IMR-90 (cell line): Measurements from ENCODE around the gene ZMIZ1. TPM values are rescaled to one million over a fixed set of nuclear protein-coding genes. Genes with fewer than 3 reads are reported as not detected.

Experiments
- ATAC-seq: fragments of 200-7000 bp; cut with Tn5 transposase; 2 replicates; pipeline ENCODE4 v1.9.1; 2020; ENCODE audit warnings: low read depth, mild to moderate bottlenecking, moderate library complexity
- BruUV-seq: library from RNA; stranded (reverse); fragments of 400-500 nt; replicated peaks from 2 replicates; lab custom pipeline; 2021; lab: Mats Ljungman, UMichigan
- CTCF ChIA-PET: fragments of 300-600 bp; formaldehyde crosslinking; extraction: SDS; loops from one replicate; lab custom pipeline; 2021; ENCODE audit warnings: antibody characterized with exemption; lab: Yijun Ruan, JAX
- POLR2A ChIA-PET: fragments of 300-600 bp; sonication (Branson Sonifier 250); formaldehyde crosslinking; loops from one replicate; lab custom pipeline; 2022; ENCODE audit warnings: antibody characterized with exemption; ENCODE audit not compliant: unreplicated experiment; lab: Charles Lee
- DNase-seq: peaks from one replicate; pipeline ENCODE4 v3.0.0; 2013
- H2AFZ ChIP-seq: replicated peaks from 2 replicates; pipeline ENCODE3; 2013; ENCODE audit warnings: low read length, mild to moderate bottlenecking; ENCODE audit not compliant: poor library complexity
- H2AK5ac ChIP-seq: 2 replicates; pipeline ENCODE4 v1.6.1; 2013; ENCODE audit warnings: low read depth, low read length, inconsistent platforms
- H2AK9ac ChIP-seq: replicated peaks from 2 replicates; pipeline ENCODE3; 2013; ENCODE audit warnings: mild to moderate bottlenecking, low read depth, low read length, moderate library complexity; ENCODE audit not compliant: poor library complexity
- H2BK120ac ChIP-seq: 2 replicates; pipeline ENCODE4 v1.6.1; 2013; ENCODE audit warnings: low read depth, low read length, inconsistent platforms
- H2BK15ac ChIP-seq: 3 replicates; pipeline ENCODE4 v1.6.1; 2013; ENCODE audit warnings: low read depth, low read length, inconsistent platforms
- H2BK20ac ChIP-seq: 2 replicates; pipeline ENCODE4 v1.6.1; 2013; ENCODE audit warnings: low read depth, mild to moderate bottlenecking, inconsistent platforms, low read length, moderate library complexity
- H2BK5ac ChIP-seq: 2 replicates; pipeline ENCODE4 v1.6.1; 2013; ENCODE audit warnings: mild to moderate bottlenecking, low read depth, low read length, inconsistent platforms; ENCODE audit not compliant: poor library complexity, severe bottlenecking
- H3K14ac ChIP-seq: replicated peaks from 2 replicates; pipeline ENCODE4 v1.6.1; 2013; ENCODE audit warnings: low read depth, low read length, inconsistent platforms
- H3K18ac ChIP-seq: 2 replicates; pipeline ENCODE4 v1.6.1; 2013; ENCODE audit warnings: low read depth, low read length, control low read depth
- H3K23ac ChIP-seq: 2 replicates; pipeline ENCODE4 v1.6.1; 2013; ENCODE audit warnings: low read depth, low read length, inconsistent platforms
- H3K27ac ChIP-seq: 2 replicates; pipeline ENCODE4 v1.5.1; 2013; ENCODE audit warnings: mild to moderate bottlenecking, control low read depth, low read length; ENCODE audit not compliant: insufficient read depth
- H3K27me3 ChIP-seq: 2 replicates; pipeline ENCODE4 v1.6.1; 2013; ENCODE audit warnings: low read length; ENCODE audit not compliant: control insufficient read depth, insufficient read depth
- H3K36me3 ChIP-seq: 2 replicates; pipeline ENCODE4 v1.6.1; 2013; ENCODE audit warnings: low read length, mixed read lengths; ENCODE audit not compliant: control insufficient read depth, insufficient read depth
- H3K4ac ChIP-seq: 2 replicates; pipeline ENCODE4 v1.6.1; 2013; ENCODE audit warnings: low read depth, low read length, inconsistent platforms
- H3K4me1 ChIP-seq: 2 replicates; pipeline ENCODE4 v1.6.1; 2013; ENCODE audit warnings: low read length, mixed read lengths; ENCODE audit not compliant: control insufficient read depth, insufficient read depth
- H3K4me2 ChIP-seq: 2 replicates; pipeline ENCODE4 v1.6.1; 2013; ENCODE audit warnings: low read depth, mild to moderate bottlenecking, control low read depth, low read length, moderate library complexity
- H3K4me3 ChIP-seq: 2 replicates; pipeline ENCODE4 v1.5.1; 2013; ENCODE audit warnings: low read depth, mild to moderate bottlenecking, control low read depth, low read length, moderate library complexity; ENCODE audit not compliant: insufficient read depth
- H3K56ac ChIP-seq: 2 replicates; pipeline ENCODE4 v1.6.1; 2013; ENCODE audit warnings: low read length, inconsistent platforms; ENCODE audit not compliant: insufficient read depth; ENCODE audit errors: extremely low read depth
- H3K79me1 ChIP-seq, 2 experiments: 2 replicates each; pipeline ENCODE4 v1.6.1; 2013; ENCODE audit warnings: low read length in 2 of 2, inconsistent platforms in 1 of 2, low read depth in 1 of 2
- H3K9ac ChIP-seq: 2 replicates; pipeline ENCODE4 v1.6.1; 2013; ENCODE audit warnings: low read depth, low read length, control low read depth
- H3K9me1 ChIP-seq: 2 replicates; pipeline ENCODE4 v1.6.1; 2013; ENCODE audit warnings: low read length, inconsistent platforms; ENCODE audit not compliant: insufficient read depth
- H3K9me3 ChIP-seq: 2 replicates; pipeline ENCODE4 v1.6.1; 2013; ENCODE audit warnings: low read length; ENCODE audit not compliant: control insufficient read depth, insufficient read depth
- H4K20me1 ChIP-seq: 2 replicates; pipeline ENCODE4 v1.6.1; 2013; ENCODE audit warnings: low read length, inconsistent platforms; ENCODE audit not compliant: insufficient read depth
- H4K5ac ChIP-seq: 2 replicates; pipeline ENCODE4 v1.6.1; 2013; ENCODE audit warnings: mild to moderate bottlenecking, low read depth, low read length, control low read depth
- H4K8ac ChIP-seq, 2 experiments: 2 replicates each; pipeline ENCODE4 v1.6.1; 2013; ENCODE audit warnings: low read depth in 2 of 2, low read length in 2 of 2, control low read depth in 1 of 2, inconsistent platforms in 1 of 2
- H4K91ac ChIP-seq: 2 replicates; pipeline ENCODE4 v1.6.1; 2013; ENCODE audit warnings: low read depth, low read length, inconsistent platforms; ENCODE audit not compliant: insufficient read depth
- CEBPB ChIP-seq: IDR thresholded peaks from 2 replicates; pipeline ENCODE4 v1.6.1; 2012; ENCODE audit warnings: low read depth, low read length, improper control_type of control experiment
- CHD1 ChIP-seq: IDR thresholded peaks from 2 replicates; pipeline ENCODE4 v1.6.1; 2012; ENCODE audit warnings: low read depth, low read length, improper control_type of control experiment
- ELK1 ChIP-seq: fragments of 150-350 bp; IDR thresholded peaks from 2 replicates; pipeline ENCODE4 v1.6.1; 2016; ENCODE audit warnings: low read depth, mild to moderate bottlenecking, low read length, moderate library complexity, borderline replicate concordance
- FOS ChIP-seq: fragments of 150-350 bp; IDR thresholded peaks from 2 replicates; pipeline ENCODE4 v1.6.1; 2016; ENCODE audit warnings: low read depth, low read length
- MAFK ChIP-seq: IDR thresholded peaks from 2 replicates; pipeline ENCODE4 v1.6.1; 2012; ENCODE audit warnings: low read depth, low read length, improper control_type of control experiment
- MXI1 ChIP-seq: IDR thresholded peaks from 2 replicates; pipeline ENCODE4 v1.6.1; 2012; ENCODE audit warnings: low read depth, mild to moderate bottlenecking, low read length, moderate library complexity, borderline replicate concordance
- NFE2L2 ChIP-seq: fragments of 150-350 bp; IDR thresholded peaks from 2 replicates; pipeline ENCODE4 v1.6.1; 2016; ENCODE audit warnings: low read depth, mild to moderate bottlenecking, low read length
- RFX5 ChIP-seq: IDR thresholded peaks from 2 replicates; pipeline ENCODE4 v1.8.0; 2012; ENCODE audit warnings: low read depth, mild to moderate bottlenecking, low read length, moderate library complexity
- USF2 ChIP-seq: fragments of 150-350 bp; IDR thresholded peaks from 2 replicates; pipeline ENCODE4 v1.6.1; 2017; ENCODE audit warnings: mild to moderate bottlenecking, antibody characterized with exemption, low read length, low read depth
- WGBS, 2 experiments: methylation state at CpG; one replicate each; pipeline versions ENCODE4 v1.1.5 to v1.1.7; 2013; ENCODE audit warnings: missing lambda C conversion rate in 2 of 2; ENCODE audit not compliant: insufficient read length in 1 of 2; ENCODE audit errors: extremely low coverage in 2 of 2; 5-methylcytosine and 5-hydroxymethylcytosine counted together
- dilution Hi-C: fragments of 300-500 bp; cut with HindIII; formaldehyde crosslinking; loops from one replicate; pipeline ENCODE4 v1.14.3; 2018; ENCODE audit warnings: low sequenced_read_pairs; ENCODE audit not compliant: unreplicated experiment
- in situ Hi-C: fragments of 300-500 bp; cut with MboI; formaldehyde crosslinking; loops from 3 replicates; pipeline ENCODE4 v1.14.3; 2019; ENCODE audit warnings: low sequenced_read_pairs, inconsistent platforms, mixed read lengths
- intact Hi-C: fragments of 100-400 bp; cut with micrococcal nuclease; formaldehyde crosslinking; loops from 2 replicates; pipeline ENCODE4 v1.10.0; 2022
- polyA plus RNA-seq, 3 experiments: library from polyadenylated mRNA; depleted of rRNA; stranded (reverse); fragments of >200 nt; gene quantifications; 2 replicates each; pipeline ENCODE4 v1.2.3, GENCODE V29; 2012; ENCODE audit warnings: low replicate concordance in 1 of 3
- total RNA-seq: library from RNA; depleted of rRNA; stranded (reverse); fragments of >200 nt; gene quantifications from 2 replicates; pipeline ENCODE4 v1.2.3, GENCODE V29; 2012

The ZMIZ1 gene
- total and polyA plus RNA-seq, 2 of the 4 experiments (the other 2 are of a cell fraction): 6.6 to 48.7 TPM

GRCh38 chr10:79068203-79068561 lies 584 bp upstream of the ZMIZ1 start:
- Histone ChIP-seq H4K20me1 (peaks cover 32% of the 10 kb centered on the region), H3K27me3 (no peaks in the 10 kb centered on the region), H3K4me1 (peaks cover 16% of the 10 kb centered on the region), H3K4me2 (peak overlapping the region; percentile 87), H3K18ac (no peak overlapping the region; the same call in 1 of the 2 replicates), H3K79me1 (peaks cover 0 to 35% of the 10 kb centered on the region in 2 experiments; a peak in 2 of 4 replicates), H2AFZ (peak overlapping the region; percentile 97), H3K4me3 (peak overlapping the region; percentile 99), H3K4ac (peak overlapping the region; percentile 96), H2BK5ac (peak overlapping the region; percentile 84), H4K91ac (peak overlapping the region; percentile 25; the same call in 1 of the 2 replicates), H3K9ac (peak overlapping the region; percentile 78), H4K8ac (peak overlapping the region in 1 of 2 experiments; percentile 43; a peak in 1 of 4 replicates), H3K56ac (no peak overlapping the region; the same call in 1 of the 2 replicates), H2BK20ac (peak overlapping the region; percentile 62; the same call in 1 of the 2 replicates), H3K36me3 (no peaks in the 10 kb centered on the region), H3K23ac (no peak overlapping the region), H2AK5ac (peak overlapping the region; percentile 54), H2BK120ac (peak overlapping the region; percentile 69), H4K5ac (peak overlapping the region; percentile 4; the same call in 1 of the 2 replicates), H2AK9ac (peak overlapping the region; percentile 92), H3K9me3 (no peaks in the 10 kb centered on the region), H3K27ac (peak overlapping the region; percentile 87), H3K9me1 (peaks cover 12% of the 10 kb centered on the region), H2BK15ac (0 out of 3 replicates have a peak overlapping the region, but pooled peaks have one; percentile 12), H3K14ac (peak overlapping the region; percentile 63; the same call in 1 of the 2 replicates)
- no peak for ATAC-seq
- TF ChIP-seq RFX5 (no peak), CEBPB (no peak), USF2 (no peak), CHD1 (no peak), NFE2L2 (no peak), MAFK (no peak), MXI1 (0 out of 2 replicates have a peak, but pooled peaks have one; percentile 14), FOS (no peak), ELK1 (no peak)
- dilution Hi-C loops (no loop called here), in situ Hi-C loops (no loop called here), intact Hi-C loops (loop anchor here (2.0 to 10.0 kb wide), 7 partner anchors 121 to 765 kb away; no protein-coding TSS in a partner anchor)
- DNase-seq: no peak
- no TSS peak for BruUV-seq
- CTCF ChIA-PET: interaction anchor here (1.6 kb wide), 1 partner anchor 1021 kb away, joined by 4 read pairs; no protein-coding TSS in a partner anchor
- POLR2A ChIA-PET: no interaction called here
- no CpG with 5 or more reads among the region's 17 CpGs for WGBS, 2 experiments
